IMR-90 (cell line): Measurements from ENCODE around the gene TFAM. TPM values are rescaled to one million over a fixed set of nuclear protein-coding genes. Genes with fewer than 3 reads are reported as not detected.

Experiments used
- ATAC-seq: fragments of 200-7000 bp; cut with Tn5 transposase; 2 replicates; pipeline ENCODE4 v1.9.1; 2020; ENCODE audit warnings: low read depth, mild to moderate bottlenecking, moderate library complexity
- BruUV-seq: library from RNA; stranded (reverse); fragments of 400-500 nt; replicated peaks from 2 replicates; lab custom pipeline; 2021; lab: Mats Ljungman, UMichigan
- CTCF ChIA-PET: fragments of 300-600 bp; formaldehyde crosslinking; extraction: SDS; loops from one replicate; lab custom pipeline; 2021; ENCODE audit warnings: antibody characterized with exemption; lab: Yijun Ruan, JAX
- POLR2A ChIA-PET: fragments of 300-600 bp; sonication (Branson Sonifier 250); formaldehyde crosslinking; loops from one replicate; lab custom pipeline; 2022; ENCODE audit warnings: antibody characterized with exemption; ENCODE audit not compliant: unreplicated experiment; lab: Charles Lee
- DNase-seq: peaks from one replicate; pipeline ENCODE4 v3.0.0; 2013
- H2AFZ ChIP-seq: replicated peaks from 2 replicates; pipeline ENCODE3; 2013; ENCODE audit warnings: low read length, mild to moderate bottlenecking; ENCODE audit not compliant: poor library complexity
- H2AK5ac ChIP-seq: 2 replicates; pipeline ENCODE4 v1.6.1; 2013; ENCODE audit warnings: low read depth, low read length, inconsistent platforms
- H2AK9ac ChIP-seq: replicated peaks from 2 replicates; pipeline ENCODE3; 2013; ENCODE audit warnings: mild to moderate bottlenecking, low read depth, low read length, moderate library complexity; ENCODE audit not compliant: poor library complexity
- H2BK120ac ChIP-seq: 2 replicates; pipeline ENCODE4 v1.6.1; 2013; ENCODE audit warnings: low read depth, low read length, inconsistent platforms
- H2BK15ac ChIP-seq: 3 replicates; pipeline ENCODE4 v1.6.1; 2013; ENCODE audit warnings: low read depth, low read length, inconsistent platforms
- H2BK20ac ChIP-seq: 2 replicates; pipeline ENCODE4 v1.6.1; 2013; ENCODE audit warnings: low read depth, mild to moderate bottlenecking, inconsistent platforms, low read length, moderate library complexity
- H2BK5ac ChIP-seq: 2 replicates; pipeline ENCODE4 v1.6.1; 2013; ENCODE audit warnings: mild to moderate bottlenecking, low read depth, low read length, inconsistent platforms; ENCODE audit not compliant: poor library complexity, severe bottlenecking
- H3K14ac ChIP-seq: replicated peaks from 2 replicates; pipeline ENCODE4 v1.6.1; 2013; ENCODE audit warnings: low read depth, low read length, inconsistent platforms
- H3K18ac ChIP-seq: 2 replicates; pipeline ENCODE4 v1.6.1; 2013; ENCODE audit warnings: low read depth, low read length, control low read depth
- H3K23ac ChIP-seq: 2 replicates; pipeline ENCODE4 v1.6.1; 2013; ENCODE audit warnings: low read depth, low read length, inconsistent platforms
- H3K27ac ChIP-seq: 2 replicates; pipeline ENCODE4 v1.5.1; 2013; ENCODE audit warnings: mild to moderate bottlenecking, control low read depth, low read length; ENCODE audit not compliant: insufficient read depth
- H3K27me3 ChIP-seq: 2 replicates; pipeline ENCODE4 v1.6.1; 2013; ENCODE audit warnings: low read length; ENCODE audit not compliant: control insufficient read depth, insufficient read depth
- H3K36me3 ChIP-seq: 2 replicates; pipeline ENCODE4 v1.6.1; 2013; ENCODE audit warnings: low read length, mixed read lengths; ENCODE audit not compliant: control insufficient read depth, insufficient read depth
- H3K4ac ChIP-seq: 2 replicates; pipeline ENCODE4 v1.6.1; 2013; ENCODE audit warnings: low read depth, low read length, inconsistent platforms
- H3K4me1 ChIP-seq: 2 replicates; pipeline ENCODE4 v1.6.1; 2013; ENCODE audit warnings: low read length, mixed read lengths; ENCODE audit not compliant: control insufficient read depth, insufficient read depth
- H3K4me2 ChIP-seq: 2 replicates; pipeline ENCODE4 v1.6.1; 2013; ENCODE audit warnings: low read depth, mild to moderate bottlenecking, control low read depth, low read length, moderate library complexity
- H3K4me3 ChIP-seq: 2 replicates; pipeline ENCODE4 v1.5.1; 2013; ENCODE audit warnings: low read depth, mild to moderate bottlenecking, control low read depth, low read length, moderate library complexity; ENCODE audit not compliant: insufficient read depth
- H3K56ac ChIP-seq: 2 replicates; pipeline ENCODE4 v1.6.1; 2013; ENCODE audit warnings: low read length, inconsistent platforms; ENCODE audit not compliant: insufficient read depth; ENCODE audit errors: extremely low read depth
- H3K79me1 ChIP-seq, 2 experiments: 2 replicates each; pipeline ENCODE4 v1.6.1; 2013; ENCODE audit warnings: low read length in 2 of 2, inconsistent platforms in 1 of 2, low read depth in 1 of 2
- H3K9ac ChIP-seq: 2 replicates; pipeline ENCODE4 v1.6.1; 2013; ENCODE audit warnings: low read depth, low read length, control low read depth
- H3K9me1 ChIP-seq: 2 replicates; pipeline ENCODE4 v1.6.1; 2013; ENCODE audit warnings: low read length, inconsistent platforms; ENCODE audit not compliant: insufficient read depth
- H3K9me3 ChIP-seq: 2 replicates; pipeline ENCODE4 v1.6.1; 2013; ENCODE audit warnings: low read length; ENCODE audit not compliant: control insufficient read depth, insufficient read depth
- H4K20me1 ChIP-seq: 2 replicates; pipeline ENCODE4 v1.6.1; 2013; ENCODE audit warnings: low read length, inconsistent platforms; ENCODE audit not compliant: insufficient read depth
- H4K5ac ChIP-seq: 2 replicates; pipeline ENCODE4 v1.6.1; 2013; ENCODE audit warnings: mild to moderate bottlenecking, low read depth, low read length, control low read depth
- H4K8ac ChIP-seq, 2 experiments: 2 replicates each; pipeline ENCODE4 v1.6.1; 2013; ENCODE audit warnings: low read depth in 2 of 2, low read length in 2 of 2, control low read depth in 1 of 2, inconsistent platforms in 1 of 2
- H4K91ac ChIP-seq: 2 replicates; pipeline ENCODE4 v1.6.1; 2013; ENCODE audit warnings: low read depth, low read length, inconsistent platforms; ENCODE audit not compliant: insufficient read depth
- BHLHE40 ChIP-seq: fragments of 150-350 bp; IDR thresholded peaks from 2 replicates; pipeline ENCODE4 v1.6.1; 2016; ENCODE audit warnings: mild to moderate bottlenecking, low read depth, low read length
- CEBPB ChIP-seq: IDR thresholded peaks from 2 replicates; pipeline ENCODE4 v1.6.1; 2012; ENCODE audit warnings: low read depth, low read length, improper control_type of control experiment
- CHD1 ChIP-seq: IDR thresholded peaks from 2 replicates; pipeline ENCODE4 v1.6.1; 2012; ENCODE audit warnings: low read depth, low read length, improper control_type of control experiment
- CTCF ChIP-seq: conservative IDR thresholded peaks from 2 replicates; pipeline ENCODE4 v1.5.1; 2012; ENCODE audit warnings: mild to moderate bottlenecking, low read depth, low read length, improper control_type of control experiment
- ELK1 ChIP-seq: fragments of 150-350 bp; IDR thresholded peaks from 2 replicates; pipeline ENCODE4 v1.6.1; 2016; ENCODE audit warnings: low read depth, mild to moderate bottlenecking, low read length, moderate library complexity, borderline replicate concordance
- FOS ChIP-seq: fragments of 150-350 bp; IDR thresholded peaks from 2 replicates; pipeline ENCODE4 v1.6.1; 2016; ENCODE audit warnings: low read depth, low read length
- MAFK ChIP-seq: IDR thresholded peaks from 2 replicates; pipeline ENCODE4 v1.6.1; 2012; ENCODE audit warnings: low read depth, low read length, improper control_type of control experiment
- MAZ ChIP-seq: IDR thresholded peaks from 2 replicates; pipeline ENCODE4 v1.6.1; 2012; ENCODE audit warnings: low read depth, mild to moderate bottlenecking, low read length, improper control_type of control experiment, moderate library complexity, borderline replicate concordance
- MXI1 ChIP-seq: IDR thresholded peaks from 2 replicates; pipeline ENCODE4 v1.6.1; 2012; ENCODE audit warnings: low read depth, mild to moderate bottlenecking, low read length, moderate library complexity, borderline replicate concordance
- NFE2L2 ChIP-seq: fragments of 150-350 bp; IDR thresholded peaks from 2 replicates; pipeline ENCODE4 v1.6.1; 2016; ENCODE audit warnings: low read depth, mild to moderate bottlenecking, low read length
- POLR2A ChIP-seq: IDR thresholded peaks from 2 replicates; pipeline ENCODE4 v1.6.1; 2012; ENCODE audit warnings: mild to moderate bottlenecking, low read depth, low read length
- RAD21 ChIP-seq: IDR thresholded peaks from 2 replicates; pipeline ENCODE4 v1.6.1; 2012; ENCODE audit warnings: low read length, improper control_type of control experiment
- RCOR1 ChIP-seq: IDR thresholded peaks from 2 replicates; pipeline ENCODE4 v1.6.1; 2012; ENCODE audit warnings: mild to moderate bottlenecking, low read length, improper control_type of control experiment; ENCODE audit not compliant: insufficient replicate concordance
- RFX5 ChIP-seq: IDR thresholded peaks from 2 replicates; pipeline ENCODE4 v1.8.0; 2012; ENCODE audit warnings: low read depth, mild to moderate bottlenecking, low read length, moderate library complexity
- SMC3 ChIP-seq: fragments of 150-350 bp; IDR thresholded peaks from 2 replicates; pipeline ENCODE4 v1.6.1; 2016; ENCODE audit warnings: low read depth, mild to moderate bottlenecking, antibody characterized with exemption, low read length, moderate library complexity
- WGBS, 2 experiments: methylation state at CpG; one replicate each; pipeline versions ENCODE4 v1.1.5 to v1.1.7; 2013; ENCODE audit warnings: missing lambda C conversion rate in 2 of 2; ENCODE audit not compliant: insufficient read length in 1 of 2; ENCODE audit errors: extremely low coverage in 2 of 2; 5-methylcytosine and 5-hydroxymethylcytosine counted together
- dilution Hi-C: fragments of 300-500 bp; cut with HindIII; formaldehyde crosslinking; loops from one replicate; pipeline ENCODE4 v1.14.3; 2018; ENCODE audit warnings: low sequenced_read_pairs; ENCODE audit not compliant: unreplicated experiment
- in situ Hi-C: fragments of 300-500 bp; cut with MboI; formaldehyde crosslinking; loops from 3 replicates; pipeline ENCODE4 v1.14.3; 2019; ENCODE audit warnings: low sequenced_read_pairs, inconsistent platforms, mixed read lengths
- intact Hi-C: fragments of 100-400 bp; cut with micrococcal nuclease; formaldehyde crosslinking; loops from 2 replicates; pipeline ENCODE4 v1.10.0; 2022
- polyA plus RNA-seq, 3 experiments: library from polyadenylated mRNA; depleted of rRNA; stranded (reverse); fragments of >200 nt; gene quantifications; 2 replicates each; pipeline ENCODE4 v1.2.3, GENCODE V29; 2012; ENCODE audit warnings: low replicate concordance in 1 of 3
- total RNA-seq: library from RNA; depleted of rRNA; stranded (reverse); fragments of >200 nt; gene quantifications from 2 replicates; pipeline ENCODE4 v1.2.3, GENCODE V29; 2012
- TF ChIP-seq, protein P1 (sequence below): fragments of 150-350 bp; IDR thresholded peaks from 2 replicates; pipeline ENCODE4 v1.6.1; 2017; ENCODE audit warnings: mild to moderate bottlenecking, antibody characterized with exemption, low read length, low read depth

TFAM gene
- total and polyA plus RNA-seq, 2 of the 4 experiments (the other 2 are of a cell fraction), result 7.6 to 16.7 TPM

DNA sequence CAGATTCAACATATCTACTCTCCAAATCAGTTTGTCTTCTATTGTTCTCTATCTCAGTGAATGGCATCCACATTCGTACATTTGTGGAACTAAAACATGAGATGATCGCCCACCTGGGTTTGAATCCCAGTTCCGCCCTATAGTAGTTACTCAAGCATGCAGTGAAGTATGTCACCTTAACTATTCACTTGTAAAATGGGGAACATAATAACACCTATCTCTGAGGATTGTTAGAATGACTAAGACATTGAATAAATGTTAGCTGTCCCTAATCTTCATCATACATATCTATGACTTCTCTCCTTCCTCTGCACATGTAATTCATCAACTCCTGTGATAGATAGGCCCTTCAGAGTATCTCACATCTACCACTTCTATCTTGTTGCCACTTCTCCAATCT, 25.7 kb upstream of the TFAM start:
- intact Hi-C loops, result no loop called here
- WGBS, 2 experiments, result no CpG with 5 or more reads among the region's 3 CpGs
- H3K27me3 ChIP-seq, result no peaks in the 10 kb centered on the region

More for the DNA sequence above, 25.7 kb upstream of the TFAM start:
- Histone ChIP-seq H3K23ac (no peak overlapping the region), H2AK9ac (no peak overlapping the region), H3K56ac (no peak overlapping the region), H2AFZ (no peak overlapping the region), H2BK15ac (no peak overlapping the region), H3K9ac (no peak overlapping the region), H3K27ac (no peak overlapping the region), H3K4me3 (no peak overlapping the region), H3K4me1 (0 out of 2 replicates have a peak, but pooled peaks cover 1% of the 10 kb centered on the region), H2AK5ac (no peak overlapping the region), H2BK120ac (no peak overlapping the region), H3K18ac (no peak overlapping the region), H4K5ac (no peak overlapping the region), H3K4me2 (no peak overlapping the region), H2BK5ac (no peak overlapping the region), H3K4ac (no peak overlapping the region), H4K8ac (no peak overlapping the region), H3K36me3 (no peaks in the 10 kb centered on the region), H3K9me3 (no peaks in the 10 kb centered on the region), H3K14ac (no peak overlapping the region), H3K79me1 (peaks cover 4 to 17% of the 10 kb centered on the region in 2 experiments; a peak in 3 of 4 replicates), H4K91ac (no peak overlapping the region), H2BK20ac (no peak overlapping the region), H4K20me1 (peaks cover 4% of the 10 kb centered on the region; the same call in 1 of the 2 replicates), H3K9me1 (no peaks in the 10 kb centered on the region)
- in situ Hi-C loops, result no loop called here
- dilution Hi-C loops, result no loop called here
- no TSS peak for BruUV-seq
- no peak for TF ChIP-seq RFX5
- TF ChIP-seq, protein P1, sequence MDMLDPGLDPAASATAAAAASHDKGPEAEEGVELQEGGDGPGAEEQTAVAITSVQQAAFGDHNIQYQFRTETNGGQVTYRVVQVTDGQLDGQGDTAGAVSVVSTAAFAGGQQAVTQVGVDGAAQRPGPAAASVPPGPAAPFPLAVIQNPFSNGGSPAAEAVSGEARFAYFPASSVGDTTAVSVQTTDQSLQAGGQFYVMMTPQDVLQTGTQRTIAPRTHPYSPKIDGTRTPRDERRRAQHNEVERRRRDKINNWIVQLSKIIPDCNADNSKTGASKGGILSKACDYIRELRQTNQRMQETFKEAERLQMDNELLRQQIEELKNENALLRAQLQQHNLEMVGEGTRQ, result no peak
- no peak for TF ChIP-seq CHD1
- TF ChIP-seq CEBPB, result no peak
- no peak for TF ChIP-seq BHLHE40
- TF ChIP-seq MXI1, result no peak
- TF ChIP-seq MAZ, result no peak
- TF ChIP-seq RAD21, result no peak
- no peak for TF ChIP-seq POLR2A
- no peak for TF ChIP-seq FOS
- no peak for TF ChIP-seq CTCF
- no peak for TF ChIP-seq RCOR1
- no peak for TF ChIP-seq NFE2L2
- TF ChIP-seq SMC3, result no peak
- TF ChIP-seq ELK1, result no peak
- no peak for TF ChIP-seq MAFK
- ChIA-PET POLR2A (no interaction called here), CTCF (no interaction called here)
- DNase-seq, result no peak
- no peak for ATAC-seq
